ENCODE results near the gene SIDT1. TPM values are rescaled to one million over a fixed set of nuclear protein-coding genes. Genes with fewer than 3 reads are reported as not detected.

Gene SIDT1
- total and polyA plus RNA-seq, 4 donors, result 0.08 to 2.2 (median 0.82) TPM

DNA sequence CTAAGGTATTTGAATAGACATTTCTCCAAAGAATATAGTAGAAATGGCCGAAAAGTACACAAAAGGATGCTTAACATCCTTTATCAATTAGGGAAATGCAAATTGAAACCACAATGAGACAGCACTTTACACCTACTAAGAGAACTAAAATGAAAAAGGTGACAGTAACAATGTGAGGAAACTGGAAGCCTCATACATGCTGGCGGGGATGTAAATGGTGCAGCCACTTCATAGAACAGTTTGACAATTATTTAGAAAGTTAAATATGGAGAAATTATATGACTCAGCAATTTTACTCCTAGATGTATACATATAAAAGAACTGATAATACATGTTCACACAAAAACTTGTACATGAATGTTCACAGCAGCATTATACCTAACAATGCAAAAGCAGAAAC, 30.8 kb upstream of the SIDT1 start:
- DNase-seq (ENCODE audit: low spot score), result no peak
- H3K36me3 ChIP-seq (ENCODE audit: control insufficient read depth in 4 of 4, insufficient read depth in 3 of 4, low read depth in 1 of 4, low read length in 3 of 4), result peaks cover 0 to 7% (median 5%) of the 10 kb centered on the region in 4 donors
- WGBS, result 89% methylated on average over 2 of the region's 2 CpGs
- no peaks in the 10 kb centered on the region for H3K9me3 ChIP-seq (ENCODE audit: control insufficient read depth in 4 of 4, low read length in 3 of 4)
- H3K27ac ChIP-seq (ENCODE audit: low read depth in 1 of 2, low read length in 2 of 2), result no peak overlapping the region
- peaks cover 0 to 9% (median 2%) of the 10 kb centered on the region in 4 donors for H3K4me1 ChIP-seq (ENCODE audit: control insufficient read depth in 4 of 4, insufficient read depth in 4 of 4, low read length in 3 of 4)
- no peak overlapping the region for H3K9ac ChIP-seq (ENCODE audit: low read depth in 1 of 2, low read length in 2 of 2)
- no peaks in the 10 kb centered on the region for H3K27me3 ChIP-seq (ENCODE audit: control insufficient read depth in 4 of 4, insufficient read depth in 4 of 4, low read length in 3 of 4)
- H3K4me3 ChIP-seq (ENCODE audit: low read depth in 1 of 3, low read length in 3 of 3), result no peak overlapping the region
- TF ChIP-seq YY1 (IDR thresholded peaks at IDR 0.05) (no peak), FOXA1 (IDR thresholded peaks at IDR 0.05) (no peak), RAD21 (IDR thresholded peaks at IDR 0.05) (no peak), TAF1 (conservative IDR thresholded peaks at IDR 0.05) (no peak), REST (IDR thresholded peaks at IDR 0.05) (no peak), ZBTB33 (IDR thresholded peaks at IDR 0.05) (no peak), HNF4A (conservative IDR thresholded peaks at IDR 0.05) (no peak), FOXA2 (IDR thresholded peaks at IDR 0.05) (no peak), EGR1 (IDR thresholded peaks at IDR 0.05; ENCODE audit: low read depth in 2 of 2) (no peak), SP1 (IDR thresholded peaks at IDR 0.05) (no peak)
- TF ChIP-seq, protein P1, sequence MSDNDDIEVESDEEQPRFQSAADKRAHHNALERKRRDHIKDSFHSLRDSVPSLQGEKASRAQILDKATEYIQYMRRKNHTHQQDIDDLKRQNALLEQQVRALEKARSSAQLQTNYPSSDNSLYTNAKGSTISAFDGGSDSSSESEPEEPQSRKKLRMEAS (IDR thresholded peaks at IDR 0.05), result no peak

DNA sequence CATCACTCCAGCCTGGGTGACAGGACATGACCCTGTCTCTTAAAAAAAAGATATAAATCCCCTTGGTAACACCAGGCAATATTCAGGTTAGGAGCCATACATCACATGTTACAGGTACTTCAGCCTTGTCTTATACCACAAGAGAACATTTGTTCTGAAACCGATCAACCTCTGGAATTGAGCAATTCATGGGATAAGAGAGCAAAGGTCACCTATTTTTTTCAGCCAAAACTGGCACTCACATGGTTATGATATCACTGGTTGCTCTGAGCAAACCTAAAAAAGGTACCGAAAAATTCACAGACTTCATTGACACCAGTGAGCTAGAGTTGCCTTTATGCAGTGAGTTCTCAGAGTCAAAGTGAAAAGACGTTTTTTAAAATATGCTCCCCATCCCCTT, 26.5 kb upstream of the SIDT1 start:
- Histone ChIP-seq H3K9me3 (ENCODE audit: control insufficient read depth in 4 of 4, low read length in 3 of 4) (no peaks in the 10 kb centered on the region), H3K4me3 (ENCODE audit: low read depth in 1 of 3, low read length in 3 of 3) (no peak overlapping the region), H3K36me3 (ENCODE audit: control insufficient read depth in 4 of 4, insufficient read depth in 3 of 4, low read depth in 1 of 4, low read length in 3 of 4) (no peaks in the 10 kb centered on the region), H3K27me3 (ENCODE audit: control insufficient read depth in 4 of 4, insufficient read depth in 4 of 4, low read length in 3 of 4) (no peaks in the 10 kb centered on the region), H3K4me1 (ENCODE audit: control insufficient read depth in 4 of 4, insufficient read depth in 4 of 4, low read length in 3 of 4) (peaks cover 0 to 9% (median 2%) of the 10 kb centered on the region in 4 donors), H3K9ac (ENCODE audit: low read depth in 1 of 2, low read length in 2 of 2) (no peak overlapping the region), H3K27ac (ENCODE audit: low read depth in 1 of 2, low read length in 2 of 2) (peak overlapping the region; percentile 66 to 75)
- DNase-seq (ENCODE audit: low spot score), result no peak
- WGBS, result 46% methylated on average over 3 of the region's 3 CpGs
- TF ChIP-seq TAF1 (conservative IDR thresholded peaks at IDR 0.05) (no peak), RXRA (IDR thresholded peaks at IDR 0.05) (peak; percentile 65 to 77), FOXA1 (IDR thresholded peaks at IDR 0.05) (no peak), NR2F2 (IDR thresholded peaks at IDR 0.05) (peak; percentile 26), HNF4A (conservative IDR thresholded peaks at IDR 0.05) (peak; percentile 90 to 91), JUND (IDR thresholded peaks at IDR 0.05) (peak in 1 of 2 donors; percentile 80), EGR1 (IDR thresholded peaks at IDR 0.05; ENCODE audit: low read depth in 2 of 2) (no peak), GABPA (IDR thresholded peaks at IDR 0.05 in 1 of 2, conservative IDR thresholded peaks at IDR 0.05 in 1 of 2) (peak in 1 of 2 donors; percentile 35), CTCF (IDR thresholded peaks at IDR 0.05; ENCODE audit: low read depth, low read length, missing input control) (no peak), SP1 (IDR thresholded peaks at IDR 0.05) (peak; percentile 60), YY1 (IDR thresholded peaks at IDR 0.05) (peak; percentile 47), RAD21 (IDR thresholded peaks at IDR 0.05) (peak; percentile 12 to 14), FOXA2 (IDR thresholded peaks at IDR 0.05) (no peak), ZBTB33 (IDR thresholded peaks at IDR 0.05) (peak; percentile 29), REST (IDR thresholded peaks at IDR 0.05) (no peak)
- TF ChIP-seq, protein P2, sequence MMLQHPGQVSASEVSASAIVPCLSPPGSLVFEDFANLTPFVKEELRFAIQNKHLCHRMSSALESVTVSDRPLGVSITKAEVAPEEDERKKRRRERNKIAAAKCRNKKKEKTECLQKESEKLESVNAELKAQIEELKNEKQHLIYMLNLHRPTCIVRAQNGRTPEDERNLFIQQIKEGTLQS (IDR thresholded peaks at IDR 0.05), result no peak
- TF ChIP-seq, protein P1 (IDR thresholded peaks at IDR 0.05), result peak; percentile 15

Data from liver (tissue), 9 donors.